HPDE6-E6E7 (cell line): ENCODE measurements around the gene APOA5.
"Not testable (repeated sequence)": the region's sequence is repeated elsewhere in the genome, so short reads cannot be mapped to it uniquely, and the experiment has no call there.

Experiments used
- DNase-seq: peaks from one replicate; pipeline ENCODE4 v3.0.0; 2011; ENCODE audit warnings: missing footprints; ENCODE audit errors: extremely low spot score

The APOA5 gene

GRCh38 chr11:116827461-116827860 lies 35.8 kb upstream of the APOA5 start:
- no peak for DNase-seq

- no peak for DNase-seq
Measured at GRCh38 chr11:116826751-116827431, 35.2 kb upstream of the APOA5 start.

GRCh38 chr11:116825854-116826750 lies 34.4 kb upstream of the APOA5 start:
- no peak for DNase-seq

- no peak for DNase-seq
Measured at GRCh38 chr11:116825434-116825833, 33.8 kb upstream of the APOA5 start.

- DNase-seq, result no peak
Measured at GRCh38 chr11:116823031-116823843, 31.6 kb upstream of the APOA5 start, which contains the start of gene APOA4. Gene APOA4 (minus strand): TSS chr11:116823304. CDS start chr11:116823191, 113 bp downstream.

GRCh38 chr11:116822575-116822974 lies 30.9 kb upstream of the APOA5 start:
- no peak for DNase-seq

GRCh38 chr11:116821050-116821918 lies 29.6 kb upstream of the APOA5 start:
- no peak for DNase-seq

GRCh38 chr11:116819049-116819448 lies 27.4 kb upstream of the APOA5 start:
- DNase-seq, result no peak

GRCh38 chr11:116814502-116814901 lies 22.8 kb upstream of the APOA5 start:
- DNase-seq, result no peak

GRCh38 chr11:116813781-116814471 lies 22.2 kb upstream of the APOA5 start:
- no peak for DNase-seq

GRCh38 chr11:116813170-116813569 lies 21.5 kb upstream of the APOA5 start:
- no peak for DNase-seq

GRCh38 chr11:116812109-116812508 lies 20.4 kb upstream of the APOA5 start:
- no peak for DNase-seq

GRCh38 chr11:116811194-116811593 lies 19.5 kb upstream of the APOA5 start:
- no peak for DNase-seq

- DNase-seq, result no peak
Measured at GRCh38 chr11:116808262-116809175, 16.8 kb upstream of the APOA5 start.

- DNase-seq, result no peak
Measured at GRCh38 chr11:116807601-116808261, 16.1 kb upstream of the APOA5 start.

GRCh38 chr11:116804001-116804400 lies 12.3 kb upstream of the APOA5 start:
- DNase-seq, result no peak

GRCh38 chr11:116801662-116802061 lies 10.0 kb upstream of the APOA5 start:
- not testable (repeated sequence) for DNase-seq

- DNase-seq, result no peak
Measured at GRCh38 chr11:116800610-116801009, 8.9 kb upstream of the APOA5 start.

- DNase-seq, result no peak
Measured at GRCh38 chr11:116798368-116798767, 6.7 kb upstream of the APOA5 start.
